CD4-positive, alpha-beta T cell treated with Interleukin-2 at 100 ng/mL for 4 hours (primary cell): ENCODE results near the gene GNA14.
"Not testable (repeated sequence)": the region's sequence is repeated elsewhere in the genome, so short reads cannot be mapped to it uniquely, and the experiment has no call there.

Source experiments
- DNase-seq: peaks from one replicate; pipeline ENCODE4 v3.0.0-alpha.2; 2020; ENCODE audit warnings: low spot score

Gene GNA14

DNA sequence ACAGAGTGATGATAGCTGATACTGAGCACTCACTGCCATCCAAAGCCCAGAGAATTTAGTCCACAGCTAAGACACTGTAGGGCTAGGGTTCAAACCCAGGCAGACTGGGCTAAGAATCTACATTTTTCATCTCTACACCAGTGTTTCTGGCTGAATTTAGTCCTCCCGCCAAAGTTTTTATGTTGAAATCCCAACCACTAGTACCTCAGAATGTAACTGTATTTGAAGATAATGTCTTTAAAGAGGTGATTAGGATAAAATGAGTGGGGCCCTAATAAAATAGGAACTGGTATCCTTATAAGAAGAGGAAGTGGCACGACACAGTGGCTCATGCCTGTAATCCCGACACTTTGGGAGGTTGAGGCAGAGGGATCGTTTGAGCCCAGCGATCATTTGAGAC, 4.3 kb downstream of the GNA14 start:
- DNase-seq, result no peak

DNA sequence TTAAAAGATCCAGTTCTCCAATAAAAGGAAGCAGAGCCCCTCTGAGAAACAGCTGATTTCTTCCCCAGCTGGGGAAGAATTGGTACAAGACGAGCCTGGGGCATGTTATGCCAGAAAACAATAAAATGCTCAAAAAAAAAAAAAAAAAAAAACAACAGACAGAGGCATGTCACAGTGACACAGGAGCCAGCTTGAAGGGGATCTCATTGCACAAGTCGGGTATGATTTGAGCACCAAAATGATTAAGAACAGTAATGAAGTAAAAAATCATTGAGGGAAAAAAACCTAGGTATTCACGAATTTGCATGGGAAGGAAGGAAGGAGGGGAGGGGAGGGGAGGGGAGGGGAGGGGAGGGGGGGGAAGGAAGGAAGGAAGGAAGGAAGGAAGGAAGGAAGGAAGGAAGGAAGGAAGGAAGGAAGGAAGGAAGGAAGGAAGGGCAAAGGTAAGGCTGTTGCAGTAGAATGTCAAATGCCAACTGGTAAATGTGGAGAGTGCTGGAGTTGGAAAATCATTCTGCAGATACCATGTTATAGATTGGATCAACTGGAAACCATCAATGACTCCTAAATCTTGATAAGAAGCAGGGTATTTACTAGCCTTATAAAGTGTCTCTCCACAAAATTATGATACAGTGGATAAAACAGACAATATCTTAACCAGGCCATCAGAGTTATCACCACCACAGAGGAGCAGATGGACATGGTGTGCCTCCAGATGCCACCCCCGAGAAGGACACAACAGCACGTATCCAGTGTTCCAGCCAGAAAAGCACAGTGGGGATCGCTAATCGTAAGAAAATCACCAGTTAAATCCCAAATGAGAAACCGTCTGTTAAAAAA, 7.2 kb downstream of the GNA14 start:
- no peak for DNase-seq

DNA sequence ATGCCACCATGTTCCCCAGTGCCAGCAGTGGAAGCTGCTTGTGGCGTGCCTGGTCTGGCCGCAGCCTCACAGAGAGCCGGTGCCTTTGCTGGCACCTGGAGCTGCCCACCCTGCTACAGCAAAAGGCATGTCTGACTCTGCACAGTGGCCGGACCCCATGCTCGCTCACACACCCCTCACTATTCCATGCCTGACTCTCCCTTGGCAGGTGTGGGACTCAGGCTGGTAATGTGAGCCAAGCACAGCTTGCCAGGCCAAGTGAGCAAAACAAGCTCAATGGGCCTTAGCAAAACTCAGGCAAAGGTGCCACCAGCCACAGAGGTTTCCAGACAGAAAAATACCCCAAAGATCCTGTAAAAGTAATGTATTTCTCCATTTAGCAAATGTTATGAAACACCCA, 15.5 kb downstream of the GNA14 start:
- DNase-seq, result no peak

DNA sequence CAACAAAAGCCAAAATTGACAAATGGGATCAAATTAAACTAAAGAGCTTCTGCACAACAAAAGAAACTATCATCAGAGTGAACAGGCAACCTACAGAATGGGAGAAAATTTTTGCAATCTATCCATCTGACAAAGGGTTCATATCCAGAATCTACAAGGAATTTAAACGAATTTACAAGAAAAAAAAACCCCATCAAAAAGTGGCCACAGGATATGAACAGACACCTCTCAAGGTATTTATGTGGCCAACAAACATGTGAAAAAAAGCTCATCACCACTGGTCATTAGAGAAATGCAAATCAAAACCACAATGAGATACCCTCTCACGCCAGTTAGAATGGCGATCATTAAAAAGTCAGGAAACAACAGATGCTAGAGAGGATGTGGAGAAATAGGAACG, 19.3 kb downstream of the GNA14 start:
- not testable (repeated sequence) for DNase-seq

DNA sequence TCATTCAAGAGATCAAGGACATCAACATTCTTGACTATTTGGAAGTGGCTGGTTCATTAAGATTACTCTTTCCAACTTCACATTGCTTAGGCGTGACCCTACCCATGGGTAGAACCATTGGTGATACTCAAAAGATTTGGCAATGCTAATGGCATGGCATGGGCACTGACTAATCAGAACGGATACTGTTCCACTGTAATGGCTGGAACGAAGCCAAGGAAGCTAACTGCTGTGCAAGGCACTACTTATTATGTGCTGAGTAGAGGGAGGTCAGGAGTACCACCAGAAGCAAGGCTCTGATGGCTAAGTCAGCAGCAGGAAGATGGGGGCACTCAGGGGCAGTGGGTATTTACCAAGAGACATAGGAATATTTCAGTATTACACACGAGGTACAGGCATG, 31.9 kb downstream of the GNA14 start:
- DNase-seq, result no peak

DNA sequence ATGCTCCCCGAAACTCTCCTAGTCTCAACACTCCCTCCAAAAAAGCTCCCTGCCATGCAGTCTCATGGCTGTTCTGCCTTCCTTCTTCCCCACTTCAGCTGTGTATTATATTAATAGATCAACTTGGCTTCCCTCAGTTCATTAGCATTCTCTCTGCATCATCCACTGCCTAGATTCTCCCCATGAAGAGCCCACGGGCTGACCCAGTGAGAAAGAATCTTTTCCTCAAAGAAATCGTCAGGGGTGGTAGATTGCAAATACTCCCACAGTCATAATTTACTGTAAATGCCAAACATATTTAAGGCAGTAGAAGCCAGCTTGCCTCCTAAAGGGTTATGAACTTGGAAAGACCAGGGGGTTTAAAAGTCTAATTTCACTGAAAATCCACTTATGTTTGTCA, 33.5 kb downstream of the GNA14 start:
- no peak for DNase-seq

DNA sequence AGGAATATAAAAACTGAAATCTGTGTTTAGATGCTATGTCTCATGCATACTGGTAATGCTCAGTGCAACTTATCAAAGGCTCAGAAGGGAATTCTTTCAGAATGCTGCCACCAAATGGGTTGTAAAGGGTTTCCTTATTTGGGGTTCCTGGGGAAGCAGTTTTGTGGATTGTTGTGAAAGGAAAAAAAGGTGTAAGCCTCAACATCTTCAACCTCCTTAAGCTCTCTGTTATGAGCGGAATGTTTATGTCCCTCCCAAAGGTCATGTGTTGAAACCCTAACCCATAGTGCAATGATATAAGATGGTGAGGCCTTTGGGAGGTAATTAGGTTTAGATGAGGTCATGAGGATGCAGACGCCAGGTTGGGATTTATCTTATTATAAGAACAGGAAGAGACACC, 41.6 kb downstream of the GNA14 start:
- DNase-seq, result no peak

DNA sequence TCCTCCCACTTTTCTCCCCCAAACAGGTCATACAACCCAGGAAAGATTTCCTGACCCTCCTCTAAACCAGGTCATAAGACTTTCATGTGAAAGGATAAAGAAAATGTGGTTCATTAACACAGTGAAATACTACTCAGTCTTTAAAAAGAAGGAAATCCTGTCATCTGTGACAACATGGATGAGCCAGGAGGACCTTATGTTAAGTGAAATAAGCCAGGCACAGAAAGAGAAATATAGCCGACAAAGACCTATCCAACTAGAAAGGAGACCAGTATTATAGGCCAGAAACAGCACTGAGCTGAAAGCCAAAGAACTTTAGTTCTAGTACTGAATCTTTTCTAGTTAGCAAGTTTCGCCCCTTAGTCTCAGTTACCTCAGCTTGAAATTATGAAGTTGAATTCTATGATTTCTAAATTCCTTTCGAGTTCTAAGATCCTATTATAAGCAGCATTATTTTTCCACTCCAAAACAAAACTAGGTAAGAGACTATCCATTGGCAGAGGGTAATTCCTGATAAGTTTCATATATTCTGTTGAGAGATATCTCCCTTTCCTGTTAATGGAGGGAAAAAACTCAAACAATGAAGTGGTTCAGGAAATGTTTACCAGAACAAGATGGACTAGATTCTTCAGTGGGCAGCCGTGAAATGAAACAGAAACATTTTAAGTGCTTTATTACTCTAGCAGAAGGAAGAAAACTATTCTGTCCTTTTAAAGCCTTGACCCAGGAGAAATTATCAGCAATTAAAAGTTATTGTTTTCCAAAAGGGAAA, 42.5 kb downstream of the GNA14 start:
- DNase-seq, result no peak

DNA sequence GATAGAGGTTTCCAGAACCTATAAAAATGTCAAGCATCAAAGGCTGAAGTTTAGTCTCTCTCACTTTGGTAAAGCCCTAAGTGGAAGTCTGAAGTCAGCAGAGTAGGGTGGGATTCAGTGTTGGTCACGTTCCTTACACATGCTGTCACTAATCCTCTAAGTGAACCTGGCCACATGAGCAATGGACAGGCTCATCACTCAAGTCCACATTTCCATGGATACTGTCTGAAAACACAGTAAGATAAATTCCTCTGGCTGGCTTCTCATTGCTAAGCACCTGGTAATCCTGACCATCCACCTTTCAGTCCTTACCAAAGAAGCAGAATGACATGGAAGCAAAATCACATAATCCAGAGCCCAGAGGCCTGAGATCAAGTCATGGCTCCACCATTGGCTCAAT, 43.8 kb downstream of the GNA14 start:
- no peak for DNase-seq

DNA sequence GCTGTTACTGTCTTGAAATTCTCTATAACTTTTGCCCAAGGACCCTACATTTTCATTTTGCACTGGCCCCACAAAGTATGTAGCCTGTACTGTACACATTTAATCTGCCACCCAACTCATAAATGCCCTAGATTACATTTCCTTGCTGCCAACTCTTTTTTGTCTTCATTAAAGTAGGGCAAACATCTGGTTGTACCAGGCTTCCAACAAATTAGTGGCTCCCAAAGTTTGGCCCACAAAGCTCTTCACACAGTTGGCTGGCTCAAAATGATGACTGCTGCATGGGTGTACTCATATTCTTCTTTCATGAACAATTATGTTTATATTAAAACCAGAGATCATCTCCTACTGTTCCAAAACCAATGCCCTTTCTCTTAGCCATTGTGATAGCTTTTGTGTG, 45.3 kb downstream of the GNA14 start:
- no peak for DNase-seq

DNA sequence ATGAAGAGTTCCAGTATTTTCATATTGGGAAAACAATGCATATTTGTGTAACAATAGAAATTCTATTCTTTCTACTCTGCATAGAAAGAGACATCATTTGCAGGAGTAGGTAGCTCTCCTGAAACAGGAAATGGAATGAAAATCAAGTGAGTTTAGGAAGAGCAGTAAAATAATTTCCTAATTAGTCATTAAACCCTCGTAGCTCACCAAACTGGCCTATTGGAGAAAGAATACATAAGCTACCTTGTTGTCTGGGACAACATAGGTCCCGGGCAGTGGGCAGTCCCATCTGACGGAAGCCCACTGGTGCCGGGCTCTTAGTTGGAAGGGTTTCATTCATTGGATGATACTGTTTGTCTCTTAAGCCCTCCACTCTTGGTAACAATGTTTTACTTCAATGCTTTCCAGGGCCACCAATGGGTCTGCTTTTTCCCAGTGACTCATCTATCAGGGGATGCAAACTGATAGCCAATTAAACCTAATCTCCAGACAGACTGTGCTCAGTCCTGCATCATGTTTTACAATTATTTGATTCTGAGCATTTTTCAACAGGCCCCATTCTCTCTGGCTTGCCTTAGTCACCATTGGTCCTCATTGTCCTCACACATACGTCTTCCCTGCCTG, 46.5 kb downstream of the GNA14 start:
- no peak for DNase-seq

DNA sequence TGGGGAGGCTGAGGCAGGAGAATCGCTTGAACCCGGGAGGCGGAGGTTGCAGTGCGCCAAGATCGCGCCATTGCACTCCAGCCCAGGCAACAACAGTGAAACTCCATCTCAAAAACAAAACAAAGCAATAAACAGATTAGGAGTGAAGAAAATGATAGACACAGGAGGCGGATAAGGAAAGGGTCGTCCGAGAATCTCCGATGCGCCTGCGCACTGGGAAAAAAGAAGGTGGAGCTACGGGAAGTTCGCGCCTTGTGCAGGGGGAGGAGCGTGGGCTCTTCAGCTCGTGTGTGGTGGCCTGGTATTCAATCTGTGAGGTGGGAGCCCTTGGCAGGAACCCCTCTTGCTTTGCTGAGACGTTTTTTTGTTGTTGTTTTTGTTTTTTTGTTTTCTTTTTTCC, 47.3 kb downstream of the GNA14 start:
- DNase-seq, result no peak

DNA sequence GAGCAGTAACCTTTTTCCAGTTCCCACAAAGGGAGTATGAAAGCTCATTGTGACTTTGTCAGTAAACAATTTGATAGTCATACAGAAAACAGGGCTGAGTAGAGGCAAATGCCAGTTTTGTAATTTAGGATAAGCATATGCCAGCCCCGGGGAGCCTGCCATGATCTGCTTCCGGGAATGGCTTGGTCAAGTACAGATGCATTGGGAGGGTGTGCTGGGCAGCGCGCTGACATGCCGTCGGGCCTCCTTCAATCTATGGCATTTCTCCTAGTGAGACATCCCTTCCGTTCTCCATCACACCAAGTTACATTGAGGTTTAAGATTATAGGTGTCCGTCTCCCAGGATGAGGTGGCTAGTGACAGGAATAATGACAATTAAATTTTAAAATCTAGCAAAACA, 48.6 kb downstream of the GNA14 start:
- DNase-seq, result no peak

DNA sequence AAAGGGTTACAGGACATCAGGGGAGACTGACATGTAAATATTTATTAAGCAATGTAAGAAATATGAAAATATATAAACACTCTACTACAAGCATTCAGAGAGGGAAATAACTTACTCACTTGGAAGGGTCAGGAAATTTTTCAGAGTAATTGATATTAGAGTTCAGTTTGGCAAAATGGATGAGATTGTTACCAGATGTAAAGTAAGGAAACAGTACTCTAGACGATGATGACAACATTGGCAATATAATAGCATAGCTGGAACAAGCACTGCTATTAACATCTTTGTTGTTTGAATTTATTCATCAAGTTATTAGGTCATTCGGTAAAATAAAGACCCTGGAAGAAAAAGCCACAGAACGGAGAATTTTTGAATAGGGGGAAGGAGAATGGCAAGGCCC, 49.1 kb downstream of the GNA14 start:
- no peak for DNase-seq

DNA sequence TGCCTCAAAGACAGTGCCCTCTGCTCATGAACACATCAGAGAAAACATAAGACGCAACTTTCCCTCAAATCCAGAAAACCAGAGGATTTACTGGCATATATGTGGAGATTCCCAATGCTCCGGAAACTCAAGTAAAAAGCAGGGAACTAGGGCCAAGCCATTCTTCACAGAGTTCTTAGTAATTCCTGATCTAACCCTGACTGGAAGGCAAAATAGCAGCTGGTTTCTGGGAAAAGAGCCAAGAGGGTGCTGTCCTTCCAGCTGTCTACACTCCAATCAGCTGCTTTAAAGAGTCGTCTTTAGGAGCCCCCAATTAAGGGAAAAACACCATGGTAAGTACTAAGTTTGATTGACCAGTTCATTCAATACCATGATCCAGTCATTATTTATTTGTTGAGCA, 49.6 kb downstream of the GNA14 start:
- no peak for DNase-seq

DNA sequence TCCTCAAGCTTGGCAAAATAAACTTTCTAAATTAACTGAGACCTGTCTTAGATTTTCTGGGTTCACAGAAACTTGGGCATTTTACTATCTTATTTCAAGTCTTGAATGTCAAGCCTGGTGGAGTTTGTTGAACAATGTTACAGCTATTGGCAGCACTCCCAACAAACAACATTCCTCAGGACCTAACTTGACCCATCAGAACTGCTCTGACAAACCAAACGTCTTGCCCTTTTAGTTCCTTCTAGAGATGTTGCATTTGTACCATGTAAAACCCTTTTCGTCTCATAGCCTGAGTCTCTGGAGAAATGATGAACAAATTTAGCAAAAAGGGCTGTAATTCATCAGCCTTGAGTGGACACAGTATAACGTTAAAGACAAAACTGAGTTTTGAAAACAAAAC, 51.1 kb downstream of the GNA14 start:
- no peak for DNase-seq

DNA sequence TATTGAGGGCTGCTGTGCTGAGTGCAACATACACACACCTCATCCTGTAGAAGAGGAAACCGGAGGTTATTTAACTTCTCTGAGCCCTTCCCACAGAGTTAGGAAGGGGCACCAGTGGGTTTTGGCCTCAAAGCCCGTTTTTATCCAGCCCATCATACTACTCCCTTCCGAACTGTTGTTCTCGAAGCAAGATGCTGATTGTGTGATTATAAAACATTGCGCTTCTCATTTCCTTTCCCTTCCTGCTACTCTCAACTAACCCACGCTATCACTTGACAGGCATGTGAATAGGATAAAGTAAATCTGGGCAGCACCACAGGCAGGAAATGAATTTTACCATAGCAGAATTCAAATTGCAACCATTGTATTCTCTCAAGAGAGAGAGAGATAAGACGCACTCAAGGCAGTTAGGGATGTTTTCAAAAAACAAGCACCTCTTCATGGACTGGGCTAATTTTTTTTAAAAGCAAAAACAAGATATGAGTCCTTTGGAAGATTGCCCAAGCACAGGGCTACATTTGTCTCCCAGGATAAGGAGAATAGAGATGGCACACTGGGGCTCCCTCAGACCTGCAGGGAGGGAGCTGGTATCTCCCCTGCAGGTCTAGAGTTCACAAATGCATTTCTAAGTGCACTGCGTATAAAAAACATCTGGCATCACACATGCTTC, 52.6 kb downstream of the GNA14 start:
- DNase-seq, result no peak

DNA sequence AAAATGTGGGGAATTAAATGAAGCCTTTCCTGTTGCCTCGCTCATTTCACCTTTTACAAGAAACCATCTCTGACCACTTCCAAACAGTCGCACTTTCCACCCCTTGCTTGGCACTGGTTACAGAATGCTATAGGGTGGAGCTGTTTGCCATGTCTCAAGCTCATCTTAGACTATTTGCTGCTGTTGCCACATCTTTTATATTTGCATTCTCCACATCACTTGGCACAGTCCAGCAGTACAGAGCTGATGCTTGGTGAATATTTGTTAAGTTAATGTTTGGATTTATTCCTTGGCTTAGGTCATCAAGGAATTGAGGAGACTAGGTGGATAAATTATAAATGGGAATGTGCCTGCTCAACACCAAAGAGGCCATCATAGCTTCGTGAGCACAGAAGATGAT, 53.2 kb downstream of the GNA14 start:
- no peak for DNase-seq

DNA sequence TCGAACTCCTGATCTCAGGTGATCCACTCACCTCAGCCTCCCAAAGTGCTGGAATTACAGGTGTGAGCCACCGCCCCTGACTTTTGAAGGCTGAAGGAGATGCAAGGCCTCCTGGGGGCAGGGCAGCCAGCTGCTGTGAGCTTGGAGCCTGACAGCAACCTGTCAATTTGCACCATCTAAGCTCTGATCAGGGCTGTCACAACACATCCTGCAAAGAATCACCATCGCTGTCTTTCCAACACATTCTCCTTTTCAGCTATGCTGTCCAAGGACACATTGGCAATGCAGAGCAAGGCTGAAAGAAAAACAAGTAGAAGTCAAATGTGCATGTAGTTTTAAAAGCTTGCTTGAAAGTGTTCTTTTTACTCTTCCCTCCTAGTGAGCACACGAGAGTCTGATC, 54.6 kb downstream of the GNA14 start:
- DNase-seq, result no peak

DNA sequence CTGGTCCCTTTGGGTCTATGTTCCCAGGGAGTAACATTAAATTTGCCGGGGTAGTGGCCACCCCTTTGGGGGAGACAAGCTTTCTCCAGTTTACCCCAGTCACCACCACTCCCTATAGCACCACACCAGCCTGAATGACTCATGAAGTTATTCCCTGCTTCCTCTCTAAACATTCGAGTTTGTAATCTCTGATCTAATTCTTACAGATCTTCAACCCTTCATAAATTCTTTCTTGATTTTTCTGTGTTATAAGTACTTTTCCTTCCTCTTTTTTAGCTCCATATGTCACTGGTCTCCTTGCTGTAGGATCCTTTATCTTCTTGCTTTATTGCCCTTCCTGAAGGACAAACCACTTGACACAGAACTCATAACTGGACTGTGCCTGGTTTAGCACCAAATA, 55.6 kb downstream of the GNA14 start:
- no peak for DNase-seq

DNA sequence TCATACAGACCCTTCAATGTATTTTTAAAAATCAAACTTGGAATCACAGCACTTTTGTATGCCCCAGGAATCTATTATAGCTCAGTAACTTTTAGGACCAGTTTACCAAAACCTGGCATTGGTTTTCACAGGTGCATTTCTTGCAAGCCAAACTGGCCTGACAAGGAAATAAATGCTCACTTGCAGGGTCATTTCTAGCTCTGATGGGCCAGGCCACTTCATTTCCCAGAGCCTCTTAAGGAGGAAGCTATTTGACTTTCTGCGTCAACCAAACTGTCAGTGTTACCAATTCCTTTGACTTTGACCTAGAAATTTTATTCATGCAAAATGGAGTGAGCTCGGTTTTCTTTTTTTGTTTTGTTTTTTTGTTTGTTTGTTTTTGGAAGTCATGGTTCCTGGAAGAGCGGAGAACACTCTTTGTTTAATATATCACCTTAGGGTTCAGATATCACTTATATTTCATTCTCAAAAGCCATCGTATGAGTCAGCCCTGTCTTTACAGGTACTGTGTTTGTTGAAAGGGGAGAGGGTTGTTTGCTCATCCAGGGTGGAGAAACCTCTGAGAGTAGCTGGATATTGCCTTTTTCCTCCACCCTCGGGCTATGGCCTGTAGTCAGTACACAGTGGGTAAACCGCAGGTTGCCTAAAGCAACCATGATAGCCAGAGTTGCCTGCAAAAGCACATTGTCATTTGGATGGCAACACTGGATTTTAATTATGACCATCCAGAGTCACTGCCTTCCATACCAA, 58.9 kb downstream of the GNA14 start:
- no peak for DNase-seq
